A673 (cell line): ENCODE results near the gene SHROOM3. TPM values are rescaled to one million over a fixed set of nuclear protein-coding genes. Genes with fewer than 3 reads are reported as not detected.

Experiments
- BruUV-seq: library from RNA; stranded (reverse); fragments of 400-500 nt; replicated peaks from 2 replicates; lab custom pipeline; 2021; lab: Mats Ljungman, UMichigan
- CTCF ChIA-PET: fragments of 300-600 bp; sonication (Branson Sonifier 250); formaldehyde crosslinking; loops from one replicate; lab custom pipeline; 2022; ENCODE audit warnings: antibody characterized with exemption; lab: Charles Lee
- POLR2A ChIA-PET: fragments of 300-600 bp; sonication (Branson Sonifier 250); formaldehyde crosslinking; loops from one replicate; lab custom pipeline; 2022; ENCODE audit warnings: antibody characterized with exemption; ENCODE audit not compliant: low non-redundant PET; lab: Charles Lee
- DNase-seq: peaks from one replicate; pipeline ENCODE4 v3.0.0-alpha.2; 2015; ENCODE audit warnings: low spot score
- H3K27ac ChIP-seq: fragments of 200-600 bp; sonication (generic); 2 replicates; pipeline ENCODE4 v1.5.1; 2016; ENCODE audit warnings: mixed run types, low read depth, mild to moderate bottlenecking, mixed read lengths, antibody characterized with exemption, low read length; ENCODE audit not compliant: poor library complexity, severe bottlenecking
- H3K27me3 ChIP-seq: fragments of 200-600 bp; sonication (generic); replicated peaks from 2 replicates; pipeline ENCODE4 v1.6.1; 2017; ENCODE audit warnings: mixed run types, low read depth, mild to moderate bottlenecking, mixed read lengths, antibody characterized with exemption, low read length; ENCODE audit not compliant: insufficient read depth, poor library complexity
- H3K36me3 ChIP-seq: fragments of 200-600 bp; sonication (generic); 2 replicates; pipeline ENCODE4 v1.6.1; 2016; ENCODE audit warnings: mixed run types, mild to moderate bottlenecking, mixed read lengths, antibody characterized with exemption, low read length; ENCODE audit not compliant: insufficient read depth, poor library complexity, severe bottlenecking
- H3K4me1 ChIP-seq: fragments of 200-600 bp; sonication (generic); 2 replicates; pipeline ENCODE4 v1.6.1; 2017; ENCODE audit warnings: mixed run types, mild to moderate bottlenecking, mixed read lengths, antibody characterized with exemption, low read length; ENCODE audit not compliant: insufficient read depth, poor library complexity, severe bottlenecking
- H3K4me3 ChIP-seq: fragments of 200-600 bp; sonication (generic); 2 replicates; pipeline ENCODE4 v1.5.1; 2016; ENCODE audit warnings: low read depth, mixed run types, mild to moderate bottlenecking, mixed read lengths, low read length; ENCODE audit not compliant: poor library complexity, severe bottlenecking
- H3K9me3 ChIP-seq: fragments of 200-600 bp; sonication (generic); 2 replicates; pipeline ENCODE4 v1.6.1; 2016; ENCODE audit warnings: mixed run types, low read depth, mild to moderate bottlenecking, mixed read lengths, antibody characterized with exemption, low read length; ENCODE audit not compliant: poor library complexity, severe bottlenecking
- CTCF ChIP-seq: fragments of 300-800, 200-600 bp; sonication (generic); conservative IDR thresholded peaks from 2 replicates; pipeline ENCODE4 v1.5.1; 2017; ENCODE audit warnings: low read depth, mild to moderate bottlenecking, antibody characterized with exemption, low read length, moderate library complexity, mixed read lengths
- EZH2 ChIP-seq: fragments of 200-600 bp; sonication (generic); IDR thresholded peaks from 2 replicates; pipeline ENCODE4 v1.6.1; 2017; ENCODE audit warnings: borderline replicate concordance, low read depth, mild to moderate bottlenecking, mixed read lengths, antibody characterized with exemption, low read length; ENCODE audit not compliant: poor library complexity, severe bottlenecking
- intact Hi-C: fragments of 100-400 bp; cut with micrococcal nuclease; formaldehyde crosslinking; loops from one replicate; pipeline ENCODE4 v1.10.0; 2022; ENCODE audit not compliant: unreplicated experiment
- total RNA-seq: library from RNA; stranded (reverse); gene quantifications from 2 replicates; pipeline ENCODE4 v1.2.3, GENCODE V29; 2021

The SHROOM3 gene
- total RNA-seq, 1 experiment from 2014 or later: 9.3 TPM

GRCh38 chr4:76654791-76655190, 219.8 kb downstream of the SHROOM3 start:
- H3K4me3 ChIP-seq: no peak overlapping the region
- no peak for TF ChIP-seq EZH2
- no peak for TF ChIP-seq CTCF
- intact Hi-C loops: no loop called here
- ChIA-PET POLR2A (no interaction called here), CTCF (no interaction called here)
- no peaks in the 10 kb centered on the region for H3K4me1 ChIP-seq
- no peaks in the 10 kb centered on the region for H3K36me3 ChIP-seq
- no peak for DNase-seq
- no peak overlapping the region for H3K27ac ChIP-seq
- H3K27me3 ChIP-seq: no peaks in the 10 kb centered on the region
- no peaks in the 10 kb centered on the region for H3K9me3 ChIP-seq
- BruUV-seq: no TSS peak

DNA sequence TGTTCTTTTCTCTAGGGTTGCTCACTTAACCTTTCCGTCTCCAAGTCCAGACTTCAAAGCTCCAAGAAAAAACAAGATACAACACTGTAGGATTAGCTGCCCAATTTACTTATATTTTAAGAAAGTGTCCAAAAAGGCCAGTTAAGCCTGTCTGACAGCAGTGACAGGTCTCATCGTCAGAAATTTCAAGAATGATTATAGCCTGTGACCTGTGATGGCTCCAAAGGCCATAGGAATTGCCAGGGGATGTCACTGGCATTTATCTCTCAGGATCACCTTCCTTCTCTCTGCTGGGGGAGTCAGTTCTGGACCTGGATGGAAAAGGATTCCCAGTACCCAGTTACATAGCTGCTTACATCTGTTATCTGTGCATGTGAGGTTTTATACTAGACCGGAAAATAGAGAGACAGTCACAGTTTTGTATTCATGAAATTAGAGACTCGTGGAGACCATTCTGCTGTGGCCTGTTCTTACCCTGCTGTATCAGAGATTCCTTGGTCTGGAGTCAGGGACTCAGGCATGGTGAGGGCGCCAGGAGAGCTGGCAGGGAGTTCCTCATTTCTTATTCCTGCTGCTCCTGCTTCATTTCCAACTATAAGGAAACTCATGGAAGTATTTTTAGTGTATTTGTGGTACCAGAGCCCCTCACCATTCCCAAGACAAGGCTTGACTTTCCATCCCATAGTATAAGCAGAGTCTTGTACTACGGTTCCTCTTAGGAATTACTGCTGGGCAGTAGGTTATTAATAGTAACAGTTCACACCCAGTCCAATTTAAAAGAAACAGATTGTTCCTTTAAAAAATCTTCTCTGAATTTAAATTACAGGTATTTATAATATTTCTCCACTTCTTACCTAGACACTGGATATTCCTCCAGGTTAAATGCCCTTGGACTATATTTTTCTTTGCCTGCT, 220.8 kb downstream of the SHROOM3 start:
- no TSS peak for BruUV-seq
- intact Hi-C loops: no loop called here
- TF ChIP-seq CTCF (no peak), EZH2 (no peak)
- ChIA-PET CTCF (no interaction called here), POLR2A (no interaction called here)
- Histone ChIP-seq H3K36me3 (no peaks in the 10 kb centered on the region), H3K9me3 (no peaks in the 10 kb centered on the region), H3K27ac (no peak overlapping the region), H3K4me3 (no peak overlapping the region), H3K27me3 (no peaks in the 10 kb centered on the region), H3K4me1 (no peaks in the 10 kb centered on the region)
- no peak for DNase-seq

DNA sequence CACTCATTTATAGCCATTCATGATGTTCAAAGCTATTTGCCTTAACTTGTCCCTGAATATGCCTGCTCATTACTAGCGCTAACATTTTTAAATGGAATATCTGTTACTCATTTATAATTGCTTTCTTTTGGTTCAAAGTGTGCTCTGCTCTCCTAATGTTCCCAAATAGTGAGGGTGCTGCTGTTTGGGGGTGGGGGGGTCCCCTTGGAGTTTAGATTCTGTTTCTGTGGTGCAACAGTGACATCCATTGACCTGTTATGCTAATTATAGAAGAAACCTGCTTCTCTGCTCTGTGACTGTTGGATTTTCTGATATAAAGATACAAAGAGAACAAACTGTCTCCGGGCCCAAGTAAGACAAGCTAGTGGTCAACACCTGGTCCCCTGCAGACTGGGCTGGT, 222.4 kb downstream of the SHROOM3 start:
- H3K4me1 ChIP-seq: no peaks in the 10 kb centered on the region
- DNase-seq: no peak
- H3K9me3 ChIP-seq: no peaks in the 10 kb centered on the region
- H3K27me3 ChIP-seq: no peaks in the 10 kb centered on the region
- TF ChIP-seq CTCF (no peak), EZH2 (no peak)
- intact Hi-C loops: no loop called here
- ChIA-PET CTCF (no interaction called here), POLR2A (no interaction called here)
- H3K27ac ChIP-seq: no peak overlapping the region
- H3K36me3 ChIP-seq: no peaks in the 10 kb centered on the region
- H3K4me3 ChIP-seq: no peak overlapping the region
- BruUV-seq: no TSS peak
